Activated CD4-positive, alpha-beta T cell treated with anti-CD3 and anti-CD28 coated beads, Interleukin-2, amount 10 ng/mL, durations not matched to agents 24 days and 14 days (primary cell): ENCODE data around the gene TARP.
"Not testable (repeated sequence)": the region's sequence is repeated elsewhere in the genome, so short reads cannot be mapped to it uniquely, and the experiment has no call there.

Experiments
- DNase-seq: peaks from one replicate; pipeline ENCODE4 v3.0.0; 2022
- H3K27ac Mint-ChIP-seq: one replicate; pipeline ENCODE4 v1.8.0; 2022; ENCODE audit warnings: mild to moderate bottlenecking, mixed read lengths
- H3K27me3 Mint-ChIP-seq: one replicate; pipeline ENCODE4 v1.8.0; 2022; ENCODE audit warnings: mixed read lengths
- H3K36me3 Mint-ChIP-seq: one replicate; pipeline ENCODE4 v1.8.0; 2022; ENCODE audit warnings: low read depth, mild to moderate bottlenecking, mixed read lengths
- H3K4me1 Mint-ChIP-seq: one replicate; pipeline ENCODE4 v1.8.0; 2021; ENCODE audit warnings: mixed read lengths
- H3K4me3 Mint-ChIP-seq: one replicate; pipeline ENCODE4 v1.8.0; 2022; ENCODE audit warnings: mild to moderate bottlenecking, moderate library complexity, mixed read lengths
- H3K9me3 Mint-ChIP-seq: one replicate; pipeline ENCODE4 v1.8.0; 2021; ENCODE audit warnings: mixed read lengths
- intact Hi-C: fragments of 100-400 bp; cut with micrococcal nuclease; formaldehyde crosslinking; loops from one replicate; pipeline ENCODE4 v1.15.1; 2023

The TARP gene

GRCh38 chr7:38264602-38265001 lies 8.8 kb downstream of the TARP start:
- H3K4me1 Mint-ChIP-seq, H3K27ac Mint-ChIP-seq, H3K4me3 Mint-ChIP-seq, intact Hi-C loops, DNase-seq, H3K36me3 Mint-ChIP-seq, H3K9me3 Mint-ChIP-seq, H3K27me3 Mint-ChIP-seq: not testable (repeated sequence)

GRCh38 chr7:38263274-38263673 lies 10.2 kb downstream of the TARP start:
- H3K27me3 Mint-ChIP-seq, H3K9me3 Mint-ChIP-seq, H3K4me1 Mint-ChIP-seq, intact Hi-C loops, DNase-seq, H3K36me3 Mint-ChIP-seq, H3K27ac Mint-ChIP-seq, H3K4me3 Mint-ChIP-seq: not testable (repeated sequence)

- Mint-ChIP-seq H3K9me3 (no peaks in the 10 kb centered on the region), H3K4me3 (no peak overlapping the region)
Observed at GRCh38 chr7:38262545-38262944, 10.9 kb downstream of the TARP start.

GRCh38 chr7:38262026-38262425 lies 11.4 kb downstream of the TARP start:
- DNase-seq, H3K36me3 Mint-ChIP-seq, H3K4me3 Mint-ChIP-seq, H3K27ac Mint-ChIP-seq, H3K4me1 Mint-ChIP-seq, intact Hi-C loops, H3K27me3 Mint-ChIP-seq, H3K9me3 Mint-ChIP-seq: not testable (repeated sequence)

More at GRCh38 chr7:38262545-38262944, 10.9 kb downstream of the TARP start:
- H3K27me3 Mint-ChIP-seq: no peaks in the 10 kb centered on the region
- DNase-seq: no peak
- H3K4me1 Mint-ChIP-seq: no peaks in the 10 kb centered on the region
- intact Hi-C loops: no loop called here
- H3K27ac Mint-ChIP-seq: no peak overlapping the region
- H3K36me3 Mint-ChIP-seq: no peaks in the 10 kb centered on the region

- H3K27me3 Mint-ChIP-seq, intact Hi-C loops, H3K27ac Mint-ChIP-seq, H3K9me3 Mint-ChIP-seq, H3K4me3 Mint-ChIP-seq, H3K4me1 Mint-ChIP-seq, DNase-seq, H3K36me3 Mint-ChIP-seq: not testable (repeated sequence)
Observed at GRCh38 chr7:38261601-38262000, 11.8 kb downstream of the TARP start.

- H3K9me3 Mint-ChIP-seq, H3K36me3 Mint-ChIP-seq, DNase-seq, H3K4me1 Mint-ChIP-seq, H3K27ac Mint-ChIP-seq, H3K27me3 Mint-ChIP-seq, H3K4me3 Mint-ChIP-seq, intact Hi-C loops: not testable (repeated sequence)
Observed at GRCh38 chr7:38259157-38259556, 14.3 kb downstream of the TARP start.

GRCh38 chr7:38257350-38257677 lies 16.1 kb downstream of the TARP start:
- Mint-ChIP-seq H3K4me1 (no peaks in the 10 kb centered on the region), H3K27ac (no peak overlapping the region), H3K9me3 (no peaks in the 10 kb centered on the region), H3K4me3 (no peak overlapping the region), H3K36me3 (no peaks in the 10 kb centered on the region), H3K27me3 (no peaks in the 10 kb centered on the region)
- no peak for DNase-seq
- intact Hi-C loops: no loop called here

GRCh38 chr7:38249849-38250248 lies 23.6 kb downstream of the TARP start:
- H3K27me3 Mint-ChIP-seq, H3K27ac Mint-ChIP-seq, H3K9me3 Mint-ChIP-seq, DNase-seq, H3K4me1 Mint-ChIP-seq, H3K36me3 Mint-ChIP-seq, H3K4me3 Mint-ChIP-seq, intact Hi-C loops: not testable (repeated sequence)

- no peak for DNase-seq
- peaks cover 2% of the 10 kb centered on the region for H3K27me3 Mint-ChIP-seq
- no peaks in the 10 kb centered on the region for H3K9me3 Mint-ChIP-seq
- intact Hi-C loops: no loop called here
- H3K36me3 Mint-ChIP-seq: peaks cover 5% of the 10 kb centered on the region
- no peak overlapping the region for H3K27ac Mint-ChIP-seq
- H3K4me1 Mint-ChIP-seq: peaks cover 4% of the 10 kb centered on the region
- no peak overlapping the region for H3K4me3 Mint-ChIP-seq
Observed at GRCh38 chr7:38248069-38248567, 25.3 kb downstream of the TARP start.

GRCh38 chr7:38245409-38245977 lies 27.9 kb downstream of the TARP start:
- intact Hi-C loops: no loop called here
- Mint-ChIP-seq H3K9me3 (no peaks in the 10 kb centered on the region), H3K27ac (no peak overlapping the region), H3K36me3 (peaks cover 7% of the 10 kb centered on the region), H3K4me1 (peaks cover 4% of the 10 kb centered on the region), H3K27me3 (peaks cover 3% of the 10 kb centered on the region), H3K4me3 (no peak overlapping the region)
- no peak for DNase-seq

- peaks cover 3% of the 10 kb centered on the region for H3K27me3 Mint-ChIP-seq
- peaks cover 4% of the 10 kb centered on the region for H3K4me1 Mint-ChIP-seq
- no peaks in the 10 kb centered on the region for H3K9me3 Mint-ChIP-seq
- intact Hi-C loops: no loop called here
- no peak for DNase-seq
- peaks cover 7% of the 10 kb centered on the region for H3K36me3 Mint-ChIP-seq
- no peak overlapping the region for H3K27ac Mint-ChIP-seq
- no peak overlapping the region for H3K4me3 Mint-ChIP-seq
Observed at GRCh38 chr7:38244516-38244915, 28.9 kb downstream of the TARP start.

- H3K9me3 Mint-ChIP-seq, H3K27ac Mint-ChIP-seq, H3K4me3 Mint-ChIP-seq, DNase-seq, H3K36me3 Mint-ChIP-seq, intact Hi-C loops, H3K27me3 Mint-ChIP-seq, H3K4me1 Mint-ChIP-seq: not testable (repeated sequence)
Observed at GRCh38 chr7:38243345-38243744, 30.1 kb downstream of the TARP start.

GRCh38 chr7:38242814-38243213 lies 30.6 kb downstream of the TARP start:
- Mint-ChIP-seq H3K36me3 (peaks cover 5% of the 10 kb centered on the region), H3K4me3 (no peak overlapping the region), H3K4me1 (peaks cover 7% of the 10 kb centered on the region), H3K27me3 (peaks cover 3% of the 10 kb centered on the region), H3K9me3 (no peaks in the 10 kb centered on the region), H3K27ac (no peak overlapping the region)
- no peak for DNase-seq
- intact Hi-C loops: no loop called here

- H3K27ac Mint-ChIP-seq: no peak overlapping the region
- H3K4me1 Mint-ChIP-seq: peaks cover 10% of the 10 kb centered on the region
- H3K4me3 Mint-ChIP-seq: no peak overlapping the region
- H3K36me3 Mint-ChIP-seq: peaks cover 5% of the 10 kb centered on the region
- H3K27me3 Mint-ChIP-seq: peaks cover 3% of the 10 kb centered on the region
- intact Hi-C loops: no loop called here
- no peaks in the 10 kb centered on the region for H3K9me3 Mint-ChIP-seq
- no peak for DNase-seq
Observed at GRCh38 chr7:38241071-38241470, 32.4 kb downstream of the TARP start.

GRCh38 chr7:38239129-38239528 lies 34.3 kb downstream of the TARP start:
- intact Hi-C loops: loop anchor here (10.0 kb wide), 1 partner anchor 894 kb away; no protein-coding TSS in a partner anchor
- H3K27me3 Mint-ChIP-seq, H3K27ac Mint-ChIP-seq, H3K4me3 Mint-ChIP-seq, H3K9me3 Mint-ChIP-seq, H3K36me3 Mint-ChIP-seq, DNase-seq: not testable (repeated sequence)
- H3K4me1 Mint-ChIP-seq: peaks cover 20% of the 10 kb centered on the region
